HEK293T (cell line): Measurements from ENCODE around the gene SPACA6.

Source experiments
- BHLHE40 ChIP-seq: fragments of 450-650 bp; IDR thresholded peaks from 2 replicates; pipeline ENCODE4 v1.6.1; 2016; ENCODE audit warnings: mild to moderate bottlenecking, moderate library complexity, borderline replicate concordance
- CTBP1 ChIP-seq: fragments of 450-650 bp; IDR thresholded peaks from 2 replicates; pipeline ENCODE4 v1.6.1; 2016; ENCODE audit warnings: borderline replicate concordance
- ELF4 ChIP-seq: fragments of 450-650 bp; IDR thresholded peaks from 2 replicates; pipeline ENCODE4 v1.6.1; 2017; ENCODE audit warnings: antibody characterized with exemption
- FOXA1 ChIP-seq: fragments of 450-650 bp; IDR thresholded peaks from 2 replicates; pipeline ENCODE4 v1.6.1; 2016; ENCODE audit warnings: mild to moderate bottlenecking
- FOXK2 ChIP-seq: fragments of 450-650 bp; IDR thresholded peaks from 2 replicates; pipeline ENCODE4 v1.6.1; 2016; ENCODE audit warnings: mild to moderate bottlenecking
- FOXM1 ChIP-seq: fragments of 450-650 bp; IDR thresholded peaks from 2 replicates; pipeline ENCODE4 v1.6.1; 2017; ENCODE audit warnings: mild to moderate bottlenecking, borderline replicate concordance
- HDGF ChIP-seq: fragments of 450-650 bp; IDR thresholded peaks from 2 replicates; pipeline ENCODE4 v1.6.1; 2017; ENCODE audit warnings: antibody characterized with exemption, borderline replicate concordance
- NFRKB ChIP-seq: fragments of 450-650 bp; IDR thresholded peaks from 2 replicates; pipeline ENCODE4 v1.6.1; 2016; ENCODE audit warnings: mild to moderate bottlenecking, moderate library complexity
- SP1 ChIP-seq: fragments of 450-650 bp; IDR thresholded peaks from 2 replicates; pipeline ENCODE4 v1.6.1; 2017
- SUZ12 ChIP-seq: fragments of 450-650 bp; IDR thresholded peaks from 2 replicates; pipeline ENCODE4 v1.6.1; 2016; ENCODE audit warnings: mild to moderate bottlenecking
- TARDBP ChIP-seq: fragments of 450-650 bp; IDR thresholded peaks from 2 replicates; pipeline ENCODE4 v1.6.1; 2016
- ZNF384 ChIP-seq: fragments of 450-650 bp; IDR thresholded peaks from 2 replicates; pipeline ENCODE4 v1.6.1; 2016
- TF ChIP-seq, protein P1 (sequence below): fragments of 450-650 bp; IDR thresholded peaks from 2 replicates; pipeline ENCODE4 v1.6.1; 2016

DNA sequence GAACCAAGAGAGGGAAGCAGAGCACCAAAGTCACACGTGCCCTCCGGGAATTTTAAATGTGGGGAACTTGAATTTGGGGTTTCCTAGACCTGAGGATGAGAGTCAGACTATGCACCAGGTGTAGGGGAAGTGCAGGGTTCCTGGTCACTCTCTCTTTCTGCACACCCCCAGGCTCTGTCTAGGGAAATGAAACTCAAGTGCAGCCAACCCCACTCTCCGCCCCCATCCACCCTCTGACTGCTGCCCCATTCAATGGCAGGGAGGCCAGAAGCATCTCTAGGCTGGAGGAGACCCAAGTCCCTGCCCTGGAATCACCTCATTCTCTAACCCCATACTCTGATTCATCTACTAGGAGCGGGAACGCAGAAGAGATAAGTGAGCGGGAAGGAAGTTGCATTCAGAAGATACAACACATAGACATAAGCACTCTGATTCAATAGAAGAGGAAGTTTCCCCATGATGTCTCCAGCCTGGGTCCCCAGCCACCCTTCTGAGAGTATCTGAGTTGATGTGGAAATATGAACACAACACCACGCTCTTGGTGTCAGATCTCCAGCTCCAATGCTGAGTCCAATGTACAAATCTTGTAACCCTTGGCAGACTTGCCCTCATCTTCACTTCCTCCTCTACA, 41.8 kb upstream of the SPACA6 start:
- TF ChIP-seq SUZ12 (no peak), FOXM1 (no peak), NFRKB (no peak), FOXK2 (no peak), BHLHE40 (no peak), SP1 (no peak), ZNF384 (no peak), HDGF (no peak), TARDBP (no peak), ELF4 (no peak), CTBP1 (no peak), FOXA1 (no peak)
- TF ChIP-seq, protein P1, sequence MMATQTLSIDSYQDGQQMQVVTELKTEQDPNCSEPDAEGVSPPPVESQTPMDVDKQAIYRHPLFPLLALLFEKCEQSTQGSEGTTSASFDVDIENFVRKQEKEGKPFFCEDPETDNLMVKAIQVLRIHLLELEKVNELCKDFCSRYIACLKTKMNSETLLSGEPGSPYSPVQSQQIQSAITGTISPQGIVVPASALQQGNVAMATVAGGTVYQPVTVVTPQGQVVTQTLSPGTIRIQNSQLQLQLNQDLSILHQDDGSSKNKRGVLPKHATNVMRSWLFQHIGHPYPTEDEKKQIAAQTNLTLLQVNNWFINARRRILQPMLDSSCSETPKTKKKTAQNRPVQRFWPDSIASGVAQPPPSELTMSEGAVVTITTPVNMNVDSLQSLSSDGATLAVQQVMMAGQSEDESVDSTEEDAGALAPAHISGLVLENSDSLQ = no peak
